Kidney tubule cell (primary cell): ENCODE measurements around the gene PKNOX2.

Source experiments
- DNase-seq: peaks from one replicate; pipeline ENCODE4 v3.0.0-alpha.2; 2018; ENCODE audit warnings: low spot score

The PKNOX2 gene

GRCh38 chr11:125155100-125155444, 9.5 kb upstream of the PKNOX2 start:
- no peak for DNase-seq

GRCh38 chr11:125155767-125156166, 8.8 kb upstream of the PKNOX2 start:
- DNase-seq: no peak

GRCh38 chr11:125156346-125157117, 8.0 kb upstream of the PKNOX2 start:
- no peak for DNase-seq

GRCh38 chr11:125157118-125157733, 7.3 kb upstream of the PKNOX2 start:
- no peak for DNase-seq

GRCh38 chr11:125157953-125158680, 6.4 kb upstream of the PKNOX2 start:
- no peak for DNase-seq

- no peak for DNase-seq
Observed at GRCh38 chr11:125162743-125163142, 1.8 kb upstream of the PKNOX2 start.

- DNase-seq: no peak
Observed at GRCh38 chr11:125163431-125164063, 1.0 kb upstream of the PKNOX2 start.

GRCh38 chr11:125164091-125164421, 495 bp upstream of the PKNOX2 start:
- no peak for DNase-seq

- peak; percentile 47 for DNase-seq
Observed at GRCh38 chr11:125165111-125165842, 726 bp downstream of the PKNOX2 start.

GRCh38 chr11:125165843-125166763, 1.6 kb downstream of the PKNOX2 start:
- peak; percentile 6 for DNase-seq

GRCh38 chr11:125166764-125167291, 2.3 kb downstream of the PKNOX2 start:
- DNase-seq: no peak

GRCh38 chr11:125167292-125167953, 2.9 kb downstream of the PKNOX2 start:
- DNase-seq: no peak

- no peak for DNase-seq
Observed at GRCh38 chr11:125167954-125168835, 3.6 kb downstream of the PKNOX2 start.

- DNase-seq: no peak
Observed at GRCh38 chr11:125168918-125169456, 4.4 kb downstream of the PKNOX2 start.

GRCh38 chr11:125170001-125170509, 5.5 kb downstream of the PKNOX2 start:
- DNase-seq: no peak

GRCh38 chr11:125170510-125171031, 6.0 kb downstream of the PKNOX2 start:
- no peak for DNase-seq

- no peak for DNase-seq
Observed at GRCh38 chr11:125171974-125172373, 7.4 kb downstream of the PKNOX2 start.

GRCh38 chr11:125173027-125173426, 8.5 kb downstream of the PKNOX2 start:
- DNase-seq: no peak
